HCT116 (cell line): Measurements from ENCODE around the gene PURB. TPM values are rescaled to one million over a fixed set of nuclear protein-coding genes. Genes with fewer than 3 reads are reported as not detected.

Experiments used
- ATAC-seq: fragments of 200-7000 bp; cut with Tn5 transposase; 2 replicates; pipeline ENCODE4 v1.9.1; 2020; ENCODE audit warnings: mild to moderate bottlenecking, moderate library complexity
- BruUV-seq: library from RNA; stranded (reverse); fragments of 400-500 nt; replicated peaks from 2 replicates; lab custom pipeline; 2021; lab: Mats Ljungman, UMichigan
- CTCF ChIA-PET: fragments of 300-600 bp; sonication (Branson Sonifier 250); formaldehyde crosslinking; loops from one replicate; lab custom pipeline; 2021; ENCODE audit warnings: antibody characterized with exemption; lab: Charles Lee
- POLR2A ChIA-PET: fragments of 300-600, 350-600 bp; sonication (Branson Sonifier 250); formaldehyde crosslinking; loops from one replicate; lab custom pipeline; 2021; ENCODE audit warnings: antibody characterized with exemption; lab: Charles Lee
- RAD21 ChIA-PET, 2 experiments: fragments of 300-600 bp; sonication (Branson Sonifier 250); formaldehyde crosslinking; loops; one replicate each; lab custom pipeline; 2023; ENCODE audit warnings: low total read pairs in 2 of 2; ENCODE audit not compliant: uncharacterized antibody in 2 of 2, unreplicated experiment in 2 of 2, low non-redundant PET in 1 of 2; lab: Charles Lee
- DNase-seq: peaks from one replicate; pipeline ENCODE4 v3.0.0-alpha.2; 2010; ENCODE audit warnings: low read depth, low spot score
- H2AFZ ChIP-seq: fragments of 200-600 bp; shearing (Covaris generic), sonication (generic); 2 replicates; pipeline ENCODE4 v1.6.1; 2017; ENCODE audit warnings: low read depth, mixed run types, mixed read lengths, antibody characterized with exemption, low read length; ENCODE audit not compliant: poor library complexity, severe bottlenecking
- H3K27ac ChIP-seq: 2 replicates; pipeline ENCODE4 v1.5.1; 2012; ENCODE audit warnings: low read depth, low read length
- H3K27me3 ChIP-seq: fragments of 200-600 bp; sonication (generic); 2 replicates; pipeline ENCODE4 v1.6.1; 2016; ENCODE audit warnings: mixed run types, low read length, mixed read lengths; ENCODE audit not compliant: insufficient read depth
- H3K36me3 ChIP-seq, 2 experiments: fragments of 200-500 bp in 1 of 2; fragments of 200-600 bp in 1 of 2; sonication (Bioruptor generic) in 1 of 2; sonication (generic) in 1 of 2; 2 replicates each; pipeline versions ENCODE4 v1.5.1 to v1.6.1; 2014 to 2016; ENCODE audit warnings: low read length in 2 of 2, inconsistent platforms in 1 of 2, mixed read lengths in 1 of 2, mixed run types in 1 of 2; ENCODE audit not compliant: insufficient read depth in 2 of 2, control insufficient read depth in 1 of 2
- H3K4me1 ChIP-seq, 2 experiments: fragments of 200-600 bp in 1 of 2; sonication (generic) in 1 of 2; 2 replicates each; pipeline versions ENCODE4 v1.5.1 to v1.6.1; 2012 to 2017; ENCODE audit warnings: low read length in 2 of 2, inconsistent platforms in 1 of 2, mild to moderate bottlenecking in 1 of 2, mixed read lengths in 1 of 2, mixed run types in 1 of 2, moderate library complexity in 1 of 2; ENCODE audit not compliant: insufficient read depth in 2 of 2, control insufficient read depth in 1 of 2
- H3K4me2 ChIP-seq: fragments of 200-600 bp; sonication (generic); 2 replicates; pipeline ENCODE4 v1.6.1; 2017; ENCODE audit warnings: mixed run types, low read length, mixed read lengths
- H3K4me3 ChIP-seq, 2 experiments: fragments of 200-600 bp in 1 of 2; sonication (generic) in 1 of 2; replicated peaks in 1 of 2; 2 replicates each; pipeline ENCODE4 v1.5.1; 2011 to 2016; ENCODE audit warnings: low read length in 2 of 2, control low read depth in 1 of 2, low read depth in 1 of 2, mild to moderate bottlenecking in 1 of 2, mixed read lengths in 1 of 2, mixed run types in 1 of 2
- H3K79me2 ChIP-seq: fragments of 200-600 bp; sonication (generic); 2 replicates; pipeline ENCODE4 v1.6.1; 2017; ENCODE audit warnings: mild to moderate bottlenecking, mixed run types, low read length, moderate library complexity, mixed read lengths; ENCODE audit not compliant: insufficient read depth
- H3K9ac ChIP-seq: fragments of 200-600 bp; sonication (generic); 2 replicates; pipeline ENCODE4 v1.6.1; 2016; ENCODE audit warnings: low read length, mixed read lengths
- H3K9me2 ChIP-seq: fragments of 200-600 bp; sonication (generic), shearing (Covaris generic); 2 replicates; pipeline ENCODE4 v1.6.1; 2017; ENCODE audit warnings: mixed run types, mild to moderate bottlenecking, moderate library complexity; ENCODE audit not compliant: insufficient read depth
- H3K9me3 ChIP-seq, 2 experiments: fragments of 200-500 bp in 1 of 2; fragments of 200-600 bp in 1 of 2; sonication (Bioruptor generic) in 1 of 2; sonication (generic) in 1 of 2; 2 replicates each; pipeline ENCODE4 v1.6.1; 2014 to 2017; ENCODE audit warnings: low read length in 2 of 2, mixed read lengths in 2 of 2, inconsistent platforms in 1 of 2, low read depth in 1 of 2, mild to moderate bottlenecking in 1 of 2, mixed run types in 1 of 2, moderate library complexity in 1 of 2; ENCODE audit not compliant: control insufficient read depth in 1 of 2, insufficient read depth in 1 of 2
- H4K20me1 ChIP-seq: fragments of 200-600 bp; sonication (generic), shearing (Covaris generic); 2 replicates; pipeline ENCODE4 v1.6.1; 2017; ENCODE audit warnings: mixed run types, mild to moderate bottlenecking, moderate library complexity; ENCODE audit not compliant: insufficient read depth
- CBX3 ChIP-seq: IDR thresholded peaks from 2 replicates; pipeline ENCODE4 v1.6.1; 2012; ENCODE audit warnings: low read depth
- CEBPB ChIP-seq: IDR thresholded peaks from 2 replicates; pipeline ENCODE4 v1.6.1; 2012; ENCODE audit warnings: low read depth
- CTCF ChIP-seq, 3 experiments: fragments of 200-600 bp in 1 of 3; sonication (generic) in 1 of 3; IDR thresholded peaks in 2 of 3; conservative IDR thresholded peaks in 1 of 3; 2 replicates each; pipeline ENCODE4 v1.5.1; 2012 to 2017; ENCODE audit warnings: low read depth in 2 of 3, low read length in 2 of 3, antibody characterized with exemption in 1 of 3, borderline replicate concordance in 1 of 3, control low read depth in 1 of 3, mild to moderate bottlenecking in 1 of 3, mixed read lengths in 1 of 3, mixed run types in 1 of 3, moderate library complexity in 1 of 3; ENCODE audit not compliant: insufficient read depth in 1 of 3
- ELF1 ChIP-seq: IDR thresholded peaks from 2 replicates; pipeline ENCODE4 v1.6.1; 2012; ENCODE audit warnings: low read depth, borderline replicate concordance
- EZH2 ChIP-seq: fragments of 200-600 bp; sonication (generic); IDR thresholded peaks from 2 replicates; pipeline ENCODE4 v1.6.1; 2017; ENCODE audit warnings: antibody characterized with exemption, mixed run types
- FOSL1 ChIP-seq: IDR thresholded peaks from 2 replicates; pipeline ENCODE4 v1.6.1; 2012; ENCODE audit warnings: low read depth
- JUND ChIP-seq: IDR thresholded peaks from 2 replicates; pipeline ENCODE4 v1.6.1; 2012
- POLR2A ChIP-seq: IDR thresholded peaks from 2 replicates; pipeline ENCODE4 v1.7.0; 2011; ENCODE audit warnings: borderline replicate concordance; ENCODE audit not compliant: insufficient read depth, insufficient read length; ENCODE audit errors: extremely low read depth
- POLR2AphosphoS5 ChIP-seq: IDR thresholded peaks from 2 replicates; pipeline ENCODE4 v1.6.1; 2011; ENCODE audit warnings: mild to moderate bottlenecking, low read depth, low read length, moderate library complexity
- RAD21 ChIP-seq: IDR thresholded peaks from 2 replicates; pipeline ENCODE4 v1.6.1; 2012; ENCODE audit warnings: low read depth, mild to moderate bottlenecking
- SP1 ChIP-seq: IDR thresholded peaks from 2 replicates; pipeline ENCODE4 v1.6.1; 2012; ENCODE audit warnings: low read depth
- SRF ChIP-seq: IDR thresholded peaks from 2 replicates; pipeline ENCODE4 v1.6.1; 2012; ENCODE audit warnings: low read depth
- TCF7L2 ChIP-seq: IDR thresholded peaks from 2 replicates; pipeline ENCODE4 v1.7.0; 2011; ENCODE audit warnings: borderline replicate concordance, inconsistent platforms; ENCODE audit not compliant: insufficient read depth, insufficient read length; ENCODE audit errors: extremely low read depth
- ZBTB33 ChIP-seq: IDR thresholded peaks from 2 replicates; pipeline ENCODE4 v1.6.1; 2011; ENCODE audit warnings: mild to moderate bottlenecking, low read length, moderate library complexity; ENCODE audit not compliant: insufficient replicate concordance; ENCODE audit errors: extremely low read depth
- ZFX ChIP-seq: fragments of 450-650 bp; IDR thresholded peaks from 2 replicates; pipeline ENCODE4 v1.6.1; 2017
- ZNF274 ChIP-seq: fragments of 200-500 bp; sonication (Bioruptor generic); IDR thresholded peaks from 2 replicates; pipeline ENCODE4 v1.6.1; 2014; ENCODE audit warnings: mild to moderate bottlenecking, low read depth, low read length, inconsistent platforms
- intact Hi-C: fragments of 100-400 bp; cut with micrococcal nuclease; formaldehyde crosslinking; loops from 2 replicates; pipeline ENCODE4 v1.10.0; 2022
- total RNA-seq: library from RNA; stranded (reverse); gene quantifications from one replicate; pipeline ENCODE4 v1.2.1, GENCODE V29; 2021; ENCODE audit not compliant: unreplicated experiment

PURB gene
- total RNA-seq, 1 experiment from 2014 or later = 13.2 TPM

- H2AFZ ChIP-seq = no peak overlapping the region
- no peak overlapping the region for H3K27ac ChIP-seq
- H3K9me2 ChIP-seq = no peaks in the 10 kb centered on the region
- peaks cover 0 to 11% of the 10 kb centered on the region in 2 experiments; a peak in 1 of 4 replicates for H3K9me3 ChIP-seq
- intact Hi-C loops = no loop called here
- H3K4me1 ChIP-seq = peaks cover 4 to 27% of the 10 kb centered on the region in 2 experiments
- no peak overlapping the region for H3K9ac ChIP-seq
- ChIA-PET CTCF (no interaction called here), RAD21 (no interaction called here), POLR2A (no interaction called here)
- no peak overlapping the region for H3K4me3 ChIP-seq
- H3K79me2 ChIP-seq = peaks cover 45% of the 10 kb centered on the region
- no TSS peak for BruUV-seq
- H3K27me3 ChIP-seq = no peaks in the 10 kb centered on the region
- H3K4me2 ChIP-seq = no peak overlapping the region
- ATAC-seq (no peak), DNase-seq (no peak)
- peaks cover 5% of the 10 kb centered on the region for H4K20me1 ChIP-seq
- H3K36me3 ChIP-seq = peaks cover 0 to 19% of the 10 kb centered on the region in 2 experiments; a peak in 2 of 4 replicates
- TF ChIP-seq CBX3 = no peak
- TF ChIP-seq ZFX = no peak
- no peak for TF ChIP-seq JUND
- no peak for TF ChIP-seq RAD21
- TF ChIP-seq POLR2AphosphoS5 = no peak
- TF ChIP-seq CTCF (IDR thresholded peaks at IDR 0.05 in 2 of 3, conservative IDR thresholded peaks at IDR 0.05 in 1 of 3; ENCODE audit: borderline replicate concordance in 1 of 3, insufficient read depth in 1 of 3, low read depth in 2 of 3, low read length in 2 of 3) = no peak
- no peak for TF ChIP-seq CEBPB
Measured at GRCh38 chr7:44882899-44883298, 2.4 kb downstream of the PURB start.

- Histone ChIP-seq H3K27me3 (no peaks in the 10 kb centered on the region), H3K4me3 (no peak overlapping the region), H3K9me3 (peaks cover 0 to 11% of the 10 kb centered on the region in 2 experiments; a peak in 1 of 4 replicates), H3K79me2 (peaks cover 45% of the 10 kb centered on the region), H3K9me2 (no peaks in the 10 kb centered on the region), H4K20me1 (peaks cover 5% of the 10 kb centered on the region), H3K4me1 (peaks cover 4 to 23% of the 10 kb centered on the region in 2 experiments; a peak in 3 of 4 replicates), H3K9ac (no peak overlapping the region), H3K4me2 (no peak overlapping the region), H3K36me3 (peaks cover 0 to 19% of the 10 kb centered on the region in 2 experiments; a peak in 2 of 4 replicates), H3K27ac (no peak overlapping the region), H2AFZ (no peak overlapping the region)
- POLR2A ChIA-PET = interaction anchor here (1.3 to 1.6 kb wide), 3 partner anchors 9 to 308 kb away, joined by 3 to 4 read pairs (median 3); partner anchors contain the start of genes DDX56 and H2AZ2
- ATAC-seq (no peak), DNase-seq (no peak)
- intact Hi-C loops = no loop called here
- RAD21 ChIA-PET = no interaction called here
- BruUV-seq = no TSS peak
- CTCF ChIA-PET = interaction anchor here (1.2 kb wide), 1 partner anchor 24 kb away, joined by 3 read pairs; no protein-coding TSS in a partner anchor
- TF ChIP-seq POLR2A (no peak), ZBTB33 (no peak), EZH2 (no peak), FOSL1 (no peak), SP1 (no peak), ZFX (no peak), SRF (no peak), TCF7L2 (no peak), ZNF274 (no peak), RAD21 (no peak), ELF1 (no peak)
Measured at GRCh38 chr7:44881610-44882009, 3.7 kb downstream of the PURB start.
